NCI-H1417 treated with DMSO at 0.1 percent for 48 hours (cell line): ENCODE results near the gene NOTO.
A peak's percentile ranks its signal among the peaks of the same experiment; 100 is the strongest.
"Not testable (repeated sequence)": the region's sequence is repeated elsewhere in the genome, so short reads cannot be mapped to it uniquely, and the experiment has no call there.

Experiments
- DNase-seq: peaks from one replicate; lab custom pipeline; 2025; lab: John Stamatoyannopoulos, UW

NOTO gene

GRCh38 chr2:73202156-73203054 is at the start of gene NOTO:
Gene NOTO, plus strand, starts transcription at chr2:73202574. Its CDS starts 93 bp downstream, at chr2:73202667.
- no peak for DNase-seq

GRCh38 chr2:73156539-73157124 is 45.7 kb upstream of the NOTO start:
- no peak for DNase-seq

- no peak for DNase-seq
Measured at GRCh38 chr2:73162856-73163391, 39.5 kb upstream of the NOTO start.

- DNase-seq = no peak
Measured at GRCh38 chr2:73163483-73164367, 38.6 kb upstream of the NOTO start.

- DNase-seq = not testable (repeated sequence)
Measured at GRCh38 chr2:73165978-73166377, 36.4 kb upstream of the NOTO start.

GRCh38 chr2:73166813-73167212 is 35.6 kb upstream of the NOTO start:
- DNase-seq = not testable (repeated sequence)

GRCh38 chr2:73168348-73168747 is 34.0 kb upstream of the NOTO start:
- not testable (repeated sequence) for DNase-seq

GRCh38 chr2:73170341-73170740 is 32.0 kb upstream of the NOTO start:
- not testable (repeated sequence) for DNase-seq

- DNase-seq = no peak
Measured at GRCh38 chr2:73172963-73173362, 29.4 kb upstream of the NOTO start.

GRCh38 chr2:73173781-73174180 is 28.6 kb upstream of the NOTO start:
- no peak for DNase-seq

- no peak for DNase-seq
Measured at GRCh38 chr2:73174244-73174643, 28.1 kb upstream of the NOTO start.

GRCh38 chr2:73174941-73175662 is 27.3 kb upstream of the NOTO start:
- no peak for DNase-seq

- no peak for DNase-seq
Measured at GRCh38 chr2:73175663-73176204, 26.6 kb upstream of the NOTO start.

- no peak for DNase-seq
Measured at GRCh38 chr2:73176205-73176880, 26.0 kb upstream of the NOTO start.

GRCh38 chr2:73176881-73177644 is 25.3 kb upstream of the NOTO start:
- DNase-seq = peak; percentile 68

GRCh38 chr2:73177645-73178255 is 24.6 kb upstream of the NOTO start:
- no peak for DNase-seq

GRCh38 chr2:73185965-73186364 is 16.4 kb upstream of the NOTO start:
- DNase-seq = no peak

GRCh38 chr2:73187549-73187948 is 14.8 kb upstream of the NOTO start:
- no peak for DNase-seq

- no peak for DNase-seq
Measured at GRCh38 chr2:73197579-73197978, 4.8 kb upstream of the NOTO start.
